GM12872 (cell line): ENCODE measurements around the gene SLC25A6.

Source experiments
- TF ChIP-seq, protein P1 (sequence below): IDR thresholded peaks from 3 replicates; pipeline ENCODE4 v1.5.1; 2011; ENCODE audit warnings: low read depth, mild to moderate bottlenecking, low read length, moderate library complexity; ENCODE audit not compliant: insufficient read depth

The SLC25A6 gene

DNA sequence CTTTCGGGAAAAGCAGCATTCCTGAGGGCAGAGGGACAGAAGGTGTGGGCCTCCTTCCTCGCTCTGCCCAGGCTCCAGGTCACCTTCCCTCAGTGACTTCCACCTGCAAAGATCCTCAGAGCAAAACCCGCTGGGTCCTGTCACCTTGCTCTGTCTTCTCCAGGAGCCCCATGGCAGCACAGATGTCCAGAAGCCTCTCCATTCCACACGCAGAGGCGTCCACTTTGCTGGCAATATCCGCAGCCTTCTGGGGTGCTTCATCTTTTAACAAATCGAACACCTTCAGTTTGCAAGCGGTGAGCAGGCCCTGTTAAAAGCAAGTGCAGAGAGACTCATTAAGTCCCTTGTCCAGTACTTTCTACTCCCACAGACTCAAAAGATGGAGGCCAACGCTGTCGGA lies 33.5 kb upstream of the SLC25A6 start:
- TF ChIP-seq, protein P1, sequence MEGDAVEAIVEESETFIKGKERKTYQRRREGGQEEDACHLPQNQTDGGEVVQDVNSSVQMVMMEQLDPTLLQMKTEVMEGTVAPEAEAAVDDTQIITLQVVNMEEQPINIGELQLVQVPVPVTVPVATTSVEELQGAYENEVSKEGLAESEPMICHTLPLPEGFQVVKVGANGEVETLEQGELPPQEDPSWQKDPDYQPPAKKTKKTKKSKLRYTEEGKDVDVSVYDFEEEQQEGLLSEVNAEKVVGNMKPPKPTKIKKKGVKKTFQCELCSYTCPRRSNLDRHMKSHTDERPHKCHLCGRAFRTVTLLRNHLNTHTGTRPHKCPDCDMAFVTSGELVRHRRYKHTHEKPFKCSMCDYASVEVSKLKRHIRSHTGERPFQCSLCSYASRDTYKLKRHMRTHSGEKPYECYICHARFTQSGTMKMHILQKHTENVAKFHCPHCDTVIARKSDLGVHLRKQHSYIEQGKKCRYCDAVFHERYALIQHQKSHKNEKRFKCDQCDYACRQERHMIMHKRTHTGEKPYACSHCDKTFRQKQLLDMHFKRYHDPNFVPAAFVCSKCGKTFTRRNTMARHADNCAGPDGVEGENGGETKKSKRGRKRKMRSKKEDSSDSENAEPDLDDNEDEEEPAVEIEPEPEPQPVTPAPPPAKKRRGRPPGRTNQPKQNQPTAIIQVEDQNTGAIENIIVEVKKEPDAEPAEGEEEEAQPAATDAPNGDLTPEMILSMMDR = no peak

DNA sequence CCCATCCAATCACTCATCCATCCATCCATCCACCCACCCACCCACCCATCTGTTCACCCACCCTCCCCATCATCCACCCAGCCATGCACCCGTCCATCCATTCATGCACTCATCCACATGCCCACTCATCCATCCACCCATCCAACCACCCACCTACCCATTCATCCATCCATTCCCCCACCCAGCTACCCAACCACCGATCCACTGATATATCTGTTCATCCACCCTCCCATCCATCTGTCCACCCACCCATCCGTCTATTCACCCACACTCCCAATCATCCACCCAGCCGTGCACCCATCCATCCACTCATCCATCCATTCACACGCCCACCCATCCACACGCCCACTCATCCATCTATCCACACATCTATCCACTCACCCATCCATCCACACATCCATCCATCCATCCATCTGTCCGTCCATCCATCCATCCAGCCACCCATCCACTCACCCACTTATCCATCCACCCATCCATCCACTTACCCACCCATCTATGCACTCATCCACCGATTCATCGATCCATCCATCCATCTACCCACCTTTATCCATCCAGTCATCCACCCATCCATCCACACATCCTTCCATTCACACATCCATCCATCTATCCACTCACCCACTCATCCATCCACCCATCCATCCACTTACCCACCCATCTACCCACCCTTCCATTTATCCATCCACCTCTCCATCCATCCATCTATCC lies 32.4 kb upstream of the SLC25A6 start:
- TF ChIP-seq, protein P1 = no peak

DNA sequence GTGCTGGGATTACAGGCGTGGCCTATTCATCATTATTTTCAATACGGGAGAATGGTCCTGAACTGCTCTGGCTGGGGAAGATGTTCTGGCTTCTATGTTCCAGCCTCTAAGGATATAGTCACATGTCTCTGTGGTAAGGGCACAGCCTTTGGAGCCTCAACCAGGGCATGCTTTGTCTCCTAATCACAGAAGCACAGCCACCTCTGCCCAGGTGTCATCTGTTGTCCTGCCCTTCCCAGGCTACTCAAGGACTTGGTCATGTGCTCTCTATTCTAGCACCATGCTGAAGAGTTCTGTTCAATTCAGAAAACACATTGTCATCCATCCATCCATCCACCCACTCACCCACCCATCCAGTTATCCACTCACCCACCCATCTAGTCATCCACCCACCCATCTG lies 31.3 kb upstream of the SLC25A6 start:
- TF ChIP-seq, protein P1 = no peak

DNA sequence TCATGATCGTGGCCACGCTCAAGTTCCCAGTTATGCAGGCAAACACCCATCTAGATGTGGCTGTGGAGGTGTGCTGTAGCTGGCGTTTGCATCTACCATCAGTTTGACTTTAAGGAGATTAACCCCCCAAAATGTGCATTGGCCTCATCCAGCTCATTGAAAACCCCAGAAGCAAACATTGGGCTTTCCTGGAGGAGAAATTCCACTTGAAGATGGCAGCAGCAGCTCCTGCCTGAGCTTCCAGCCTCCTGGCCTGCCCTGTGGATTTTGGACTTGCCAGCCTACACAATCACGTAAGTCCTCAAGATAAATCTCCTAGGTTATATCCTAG lies 30.2 kb upstream of the SLC25A6 start:
- TF ChIP-seq, protein P1 = no peak

DNA sequence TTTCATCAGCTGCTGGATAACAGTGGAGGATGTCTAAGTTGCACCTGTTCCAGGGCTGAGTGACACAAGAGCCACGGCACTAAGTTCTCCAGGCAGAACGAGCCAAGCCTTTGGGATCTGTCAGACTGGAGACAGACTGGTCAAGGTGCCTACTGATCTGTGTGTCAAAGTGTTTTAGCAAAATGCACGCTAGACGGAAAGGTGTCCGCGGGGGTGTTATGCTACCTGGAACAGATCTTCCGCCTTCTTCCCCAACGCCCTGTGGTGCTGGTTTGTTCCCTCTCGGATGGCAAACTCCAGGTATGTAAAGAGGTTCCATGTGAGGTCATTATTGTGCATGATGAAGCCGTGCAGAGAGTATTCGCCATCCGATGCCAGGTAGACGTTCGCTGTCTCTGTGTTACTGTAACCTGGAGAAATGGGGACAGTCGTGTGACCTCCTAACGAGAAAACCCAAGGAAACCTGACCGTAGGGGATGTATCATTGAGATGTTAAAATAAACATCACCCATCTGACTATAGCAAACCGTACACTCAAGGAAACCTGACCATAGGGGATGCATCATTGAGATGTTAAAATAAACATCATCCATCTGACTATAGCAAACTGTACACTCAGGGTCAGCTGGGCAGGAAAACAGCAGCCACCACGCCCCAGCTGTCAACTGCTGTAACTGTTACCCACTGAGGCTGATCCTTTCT lies 29.7 kb upstream of the SLC25A6 start:
- TF ChIP-seq, protein P1 = no peak

DNA sequence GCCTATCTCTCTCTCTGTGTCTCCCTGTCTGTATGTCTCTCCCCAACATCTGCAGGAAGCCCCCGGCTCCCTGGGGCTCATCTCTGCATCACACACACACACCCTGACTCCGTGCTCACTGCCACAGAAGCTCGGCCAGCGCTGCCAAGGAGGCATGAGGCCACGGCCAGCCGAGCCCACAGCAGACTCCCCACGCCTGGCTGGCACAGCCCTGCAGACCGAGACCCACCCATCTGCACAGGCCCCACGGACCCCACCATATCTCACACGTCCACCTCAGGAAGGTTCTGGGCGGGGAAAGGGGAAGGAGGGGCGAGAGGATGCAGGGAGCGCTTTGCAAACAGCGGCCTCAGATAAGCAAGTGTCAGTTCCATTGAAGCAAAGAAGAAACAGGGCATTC lies 28.5 kb upstream of the SLC25A6 start:
- TF ChIP-seq, protein P1 = no peak

DNA sequence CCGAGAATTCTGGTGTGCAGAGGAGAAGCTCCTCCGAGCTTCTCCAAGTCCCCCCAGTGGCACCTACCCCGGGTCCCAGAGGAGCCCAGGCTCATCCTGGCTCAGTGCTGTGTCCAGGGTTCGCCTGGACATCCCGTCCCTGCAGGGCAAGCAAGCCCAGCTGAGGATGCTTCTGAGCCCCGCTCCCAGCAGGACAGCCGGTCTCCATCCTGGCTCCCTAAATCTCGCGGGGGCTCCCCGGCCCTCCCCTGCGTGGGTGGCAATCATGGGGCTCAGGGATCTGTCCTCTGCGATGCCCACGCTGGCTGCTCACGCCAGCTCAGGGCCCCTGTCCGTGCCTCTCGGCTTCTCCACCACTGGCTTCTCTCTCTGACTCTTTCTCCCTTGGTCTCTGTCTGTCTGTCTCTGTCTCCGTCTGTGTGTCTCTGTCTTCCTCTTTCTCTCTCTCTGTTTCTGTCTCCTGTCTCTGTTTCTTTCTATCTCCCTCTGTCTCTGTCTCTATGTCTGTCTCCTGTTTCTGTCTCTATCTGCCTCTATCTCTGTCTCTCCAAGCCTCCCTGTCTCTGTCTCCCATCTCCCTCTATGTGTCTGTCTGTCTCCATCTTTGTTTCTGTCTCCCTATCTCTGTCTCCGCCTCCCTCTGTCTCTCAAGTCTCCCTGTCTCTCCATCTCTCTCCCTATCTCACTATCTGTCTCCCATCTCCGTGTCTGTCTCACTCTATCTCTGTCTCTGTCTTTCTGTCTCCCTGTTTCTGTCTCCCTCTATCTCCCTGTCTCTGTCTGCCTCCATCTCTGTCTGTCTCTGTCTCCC lies 27.8 kb upstream of the SLC25A6 start:
- TF ChIP-seq, protein P1 = no peak
